GM18858 (cell line): Measurements from ENCODE around the gene TTC24.
"Not testable (repeated sequence)": the region's sequence is repeated elsewhere in the genome, so short reads cannot be mapped to it uniquely, and the experiment has no call there.

ENCODE experiments used
- ATAC-seq: cut with Tn5 transposase; IDR thresholded peaks from one replicate; pipeline ENCODE4 v1.9.1; 2021; ENCODE audit not compliant: unreplicated experiment

The TTC24 gene

DNA sequence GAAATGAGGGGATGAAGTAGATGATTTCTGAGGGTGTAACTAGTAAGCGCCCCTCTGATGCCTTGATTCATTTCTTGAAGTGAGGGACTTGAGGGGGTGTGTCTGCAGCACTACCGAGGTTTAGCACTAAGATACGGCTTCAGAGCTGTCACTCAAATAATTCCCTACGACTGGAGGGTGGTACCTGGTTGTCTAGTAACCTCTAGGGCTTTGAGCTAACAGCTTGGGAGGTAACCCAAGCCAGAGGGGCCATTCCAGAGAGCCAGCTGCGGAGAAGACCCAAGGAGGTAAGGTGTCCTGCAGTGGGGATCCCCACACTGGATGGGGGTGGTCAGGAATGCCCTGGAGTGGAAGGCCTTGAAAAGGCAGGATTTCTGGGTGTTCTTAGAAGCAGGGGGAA lies at the start of gene TTC24:
TTC24 (plus strand) TSS at position 252 of the 400 bp plus-strand sequence. CDS start 1,642 bp downstream, outside the sequence.
- no peak for ATAC-seq

DNA sequence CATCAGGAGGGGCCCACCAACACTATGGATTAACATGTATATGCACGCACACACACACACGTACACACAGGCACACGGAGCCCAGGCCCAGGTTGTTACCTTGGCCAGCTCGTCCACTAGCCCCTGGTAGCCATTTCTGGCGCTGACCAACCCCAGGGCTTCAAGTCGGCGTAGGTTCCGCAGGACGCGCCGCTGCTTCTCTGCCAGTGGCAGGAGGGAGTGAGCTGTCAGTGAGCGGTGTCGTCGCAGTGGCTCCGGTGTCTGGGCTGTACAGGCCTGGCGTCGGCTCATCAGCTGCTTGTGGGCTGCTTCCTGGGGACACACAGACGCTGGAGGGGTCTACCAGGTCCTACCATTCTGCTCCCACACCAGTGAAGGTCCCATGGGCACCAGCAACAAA lies 49.5 kb upstream of the TTC24 start:
- no peak for ATAC-seq

DNA sequence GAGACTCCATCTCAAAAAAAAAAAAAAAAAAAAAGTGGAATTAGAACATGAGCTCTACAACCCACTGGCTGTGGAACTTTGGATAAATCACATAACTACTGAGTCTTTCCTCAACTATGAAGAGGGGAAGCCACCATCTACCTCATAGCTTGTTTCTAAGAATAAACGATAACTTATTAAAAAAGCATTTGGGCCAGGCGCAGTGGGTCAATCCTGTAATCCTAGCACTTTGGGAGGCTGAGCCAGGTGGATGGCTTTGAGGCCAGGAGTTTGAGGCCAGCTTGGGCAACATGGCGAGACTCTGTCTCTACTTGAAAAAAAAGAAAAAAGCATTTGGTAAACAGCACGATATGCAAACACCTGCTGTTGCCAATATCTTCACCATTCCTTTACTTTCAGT lies 47.1 kb upstream of the TTC24 start:
- ATAC-seq = no peak

DNA sequence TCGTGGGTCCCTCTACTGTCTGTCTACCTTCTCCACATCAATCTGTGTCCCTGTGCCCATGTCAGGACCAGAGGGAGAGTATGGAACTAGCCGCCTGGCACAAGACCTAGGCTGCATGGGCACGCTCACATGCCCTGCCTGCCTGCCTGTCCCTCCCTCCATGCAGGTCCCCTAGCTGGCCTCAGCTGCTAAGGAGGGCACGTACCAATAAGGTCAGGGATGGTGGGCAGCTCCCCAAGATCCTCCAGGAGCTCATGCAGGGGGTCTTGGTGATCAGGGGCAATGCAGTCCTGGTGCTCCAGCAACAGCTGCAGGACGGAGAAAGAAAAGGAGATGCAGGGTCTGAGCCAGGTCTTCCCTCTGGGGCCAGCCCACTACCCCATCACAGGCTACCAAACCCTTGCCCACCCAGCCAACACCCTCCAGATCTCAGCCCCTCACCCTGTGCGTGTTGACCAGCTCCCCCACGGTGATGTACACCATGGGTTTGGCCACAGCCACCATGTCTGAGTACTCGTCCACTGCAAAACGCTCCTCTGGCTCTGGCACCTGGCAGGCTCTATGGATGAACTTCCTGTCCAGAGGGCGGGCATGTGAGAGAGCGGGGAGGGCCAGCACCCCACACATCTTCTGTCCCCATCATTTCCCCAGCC lies 45.8 kb upstream of the TTC24 start:
- ATAC-seq = no peak

DNA sequence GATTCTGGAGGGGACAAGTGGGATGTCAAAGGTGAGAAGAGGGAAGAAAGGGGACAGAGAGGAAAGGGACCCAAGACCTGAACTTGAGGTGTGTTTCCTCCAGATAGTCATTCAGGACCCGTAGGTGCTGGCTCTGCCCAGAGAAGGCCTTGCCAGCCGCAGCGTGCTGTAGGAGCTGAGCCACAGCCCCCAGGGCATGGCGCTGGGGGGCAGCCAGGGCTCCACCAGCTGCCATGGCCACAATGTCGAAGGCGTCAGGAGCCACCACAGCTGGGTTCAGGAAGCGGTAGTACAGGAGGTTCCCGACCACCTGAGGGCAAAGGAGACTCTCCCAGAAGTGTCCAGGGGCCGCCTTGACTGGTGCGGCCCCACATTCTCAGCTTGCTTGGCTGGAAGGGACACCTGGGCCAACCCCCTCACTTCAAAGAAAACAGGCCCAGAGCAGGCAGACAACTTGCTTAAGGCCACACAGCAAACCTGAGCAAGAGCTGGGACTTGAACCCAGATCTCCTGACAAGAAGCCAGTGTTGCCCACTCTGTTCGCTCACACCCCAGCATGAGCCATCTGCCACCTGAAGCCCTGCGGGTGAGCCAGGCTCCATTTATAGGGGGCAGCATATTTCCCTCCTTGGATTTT lies 45.0 kb upstream of the TTC24 start:
- ATAC-seq = no peak

DNA sequence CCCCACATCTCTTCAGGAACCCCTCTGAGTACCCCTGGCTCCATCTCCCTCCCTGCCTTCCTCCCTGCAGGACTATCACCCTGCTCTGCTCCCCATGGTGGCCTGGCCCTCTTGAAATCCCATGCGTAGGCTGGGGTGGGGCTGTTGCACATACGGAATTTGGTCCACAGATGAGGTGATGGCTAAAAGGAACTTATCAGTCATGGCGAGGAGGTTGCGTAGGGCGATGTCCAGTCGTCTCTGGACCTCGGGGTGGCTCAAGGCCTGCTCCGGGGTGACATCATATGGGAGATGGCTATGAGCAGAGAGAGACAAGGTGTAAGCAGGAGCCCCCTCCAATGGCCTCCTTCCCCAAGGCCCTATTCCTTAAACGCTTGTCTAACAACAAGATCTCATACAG lies 42.5 kb upstream of the TTC24 start:
- no peak for ATAC-seq

DNA sequence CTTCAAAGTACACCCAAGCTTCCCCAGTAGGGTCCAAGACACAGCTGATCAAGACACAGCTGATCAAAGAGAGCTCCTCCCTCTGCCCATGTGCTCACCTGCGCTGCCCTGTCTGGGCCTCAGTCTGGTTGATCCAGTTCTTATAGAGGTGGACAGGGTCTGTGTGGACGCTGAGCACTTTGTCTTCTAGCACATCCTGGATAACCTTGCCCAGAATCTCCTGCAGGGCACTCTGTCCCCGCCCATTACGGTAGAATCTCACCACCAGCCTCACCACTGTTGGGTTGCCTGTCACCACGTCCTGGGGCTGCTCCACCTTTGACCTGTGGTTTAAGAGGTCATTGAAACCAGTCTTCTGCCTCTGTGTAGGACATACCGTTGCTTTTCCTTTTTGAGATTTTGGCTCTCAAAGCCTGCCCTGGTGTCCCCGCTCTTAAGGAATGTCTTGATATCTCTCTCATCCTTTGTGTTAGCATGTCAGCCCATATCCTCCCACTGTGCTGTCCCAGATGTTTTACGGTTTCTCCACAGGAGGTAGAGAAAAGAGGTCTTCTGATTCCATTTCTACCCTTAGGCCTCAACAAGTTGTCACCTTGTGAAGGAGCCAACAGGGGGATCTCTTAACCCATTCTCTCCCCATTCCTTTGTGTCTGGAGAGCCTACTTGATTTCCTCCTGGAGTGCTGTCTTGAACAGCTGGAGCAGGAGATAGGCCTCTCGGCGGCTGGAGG lies 40.6 kb upstream of the TTC24 start:
- ATAC-seq = no peak

DNA sequence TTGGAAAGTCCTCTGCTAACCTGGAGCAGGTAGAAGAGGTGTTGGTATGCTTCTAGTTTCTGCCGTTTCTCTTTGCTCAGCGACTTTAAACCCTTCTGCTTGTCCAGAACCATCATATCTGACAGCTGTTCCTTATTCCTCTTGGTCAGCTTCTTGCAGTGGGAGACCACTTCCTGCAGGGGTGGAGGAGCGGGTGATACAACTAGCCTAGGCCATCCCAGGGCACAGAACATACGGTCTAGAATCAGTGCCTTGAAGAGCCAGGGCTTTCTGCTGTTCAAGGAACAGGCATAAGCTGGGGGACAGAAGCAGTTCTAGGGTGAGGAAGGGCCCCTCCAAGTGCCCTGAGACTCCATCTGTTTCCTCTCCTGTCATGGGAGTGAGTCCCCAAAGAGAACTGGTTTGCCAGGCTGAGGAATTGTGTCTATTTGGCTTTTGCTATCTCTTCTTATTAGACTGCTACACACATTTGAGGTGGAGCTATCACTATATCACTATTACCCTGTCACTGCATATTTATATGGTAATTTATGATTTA lies 39.6 kb upstream of the TTC24 start:
- ATAC-seq = no peak

DNA sequence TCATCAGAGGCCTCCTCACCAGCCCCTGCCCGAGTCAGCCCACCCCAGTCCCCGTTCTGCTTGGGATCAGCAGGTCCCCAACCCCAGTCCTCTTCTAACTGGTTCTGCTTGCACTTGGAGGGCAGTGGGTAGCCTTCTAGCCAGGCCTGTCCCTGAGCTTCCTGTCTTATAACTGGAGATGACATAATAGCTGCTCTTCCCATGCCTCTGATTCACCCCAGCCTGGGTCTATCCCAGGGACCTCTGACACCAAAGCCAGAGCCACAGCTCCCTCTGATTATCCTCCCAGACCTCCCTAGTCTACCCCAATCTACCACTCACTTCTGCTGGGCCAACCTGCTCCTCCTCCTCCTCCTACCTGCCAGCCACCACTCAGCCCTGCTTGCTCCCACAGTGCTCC lies 38.6 kb upstream of the TTC24 start:
- ATAC-seq = no peak

DNA sequence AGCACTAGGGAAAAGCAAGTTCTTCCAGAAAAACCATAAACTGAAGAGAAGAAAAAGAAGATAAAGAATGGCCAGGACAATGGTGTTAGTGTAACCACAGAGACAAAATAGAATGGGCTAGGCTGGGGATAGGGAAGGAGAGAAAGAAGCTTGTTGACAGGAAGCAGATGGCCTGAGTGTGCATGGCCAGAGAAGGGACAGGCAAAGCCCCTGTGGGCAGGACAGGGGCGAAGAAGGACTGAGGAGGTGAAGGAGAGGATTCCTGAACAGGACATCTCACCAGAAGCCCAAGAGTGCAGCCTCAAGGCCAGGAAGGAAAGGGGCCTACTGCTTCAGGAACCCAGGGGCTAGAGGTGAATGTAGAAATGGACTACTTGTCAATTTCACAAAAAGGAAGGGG lies 36.5 kb upstream of the TTC24 start:
- no peak for ATAC-seq

DNA sequence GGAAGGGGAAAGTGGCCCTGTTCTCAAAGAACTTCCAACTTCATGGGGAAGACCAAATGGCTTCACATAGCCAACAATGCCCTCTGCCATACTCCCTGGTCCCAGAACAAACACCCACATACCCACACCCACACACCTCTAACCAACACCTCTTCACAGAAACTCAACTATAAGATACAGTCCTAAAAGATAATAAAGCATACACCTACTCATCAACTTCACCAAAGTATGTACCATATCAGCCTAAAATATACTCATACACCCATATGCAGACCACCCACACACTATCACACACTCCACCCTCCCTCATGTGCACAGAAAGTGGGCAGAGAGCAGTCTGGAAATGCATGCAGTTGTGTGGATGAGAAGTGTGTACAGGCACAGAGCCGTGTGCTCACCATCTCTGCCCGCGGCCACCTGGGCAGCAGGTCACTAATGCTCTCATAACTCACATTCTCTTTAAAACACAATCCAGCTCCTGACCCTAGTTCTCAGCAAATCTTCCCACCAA lies 34.9 kb upstream of the TTC24 start:
- no peak for ATAC-seq

DNA sequence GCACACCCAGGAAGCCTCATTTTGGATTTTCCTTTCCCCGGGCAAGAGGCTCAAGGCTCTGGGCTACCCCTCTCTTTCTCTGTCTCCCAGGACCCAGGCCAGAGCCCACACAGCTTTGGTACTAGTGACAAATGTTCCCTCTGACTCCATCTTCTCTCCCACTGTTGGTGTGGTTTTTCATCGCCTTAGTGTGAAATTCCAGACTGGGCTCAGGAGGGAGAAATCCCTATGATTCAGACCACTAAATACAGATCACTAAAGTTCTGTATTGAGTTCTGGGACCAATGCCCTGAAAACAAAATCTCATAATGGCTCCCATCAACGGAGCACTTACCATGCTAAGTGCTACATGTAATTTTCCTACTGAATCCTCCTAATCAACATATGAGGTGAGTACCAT lies 33.3 kb upstream of the TTC24 start:
- ATAC-seq = no peak

DNA sequence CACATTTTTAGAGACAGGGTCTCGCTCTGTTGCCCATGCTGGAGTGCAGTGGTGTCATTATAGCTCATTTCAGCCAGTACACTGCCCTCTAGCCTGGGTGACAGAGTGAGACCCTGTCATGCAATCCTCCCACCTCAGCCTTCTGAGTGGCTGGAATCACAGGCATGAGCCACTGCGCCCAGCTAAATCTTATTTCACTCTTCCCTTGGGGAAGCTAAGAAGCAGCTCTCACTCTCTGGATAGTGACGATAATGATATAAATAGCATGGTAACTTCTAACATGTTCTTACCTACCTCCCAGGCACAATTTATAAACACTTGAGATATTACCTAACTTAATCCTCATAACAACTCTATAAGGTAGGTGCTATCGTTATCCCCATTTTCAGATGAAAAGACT lies 32.1 kb upstream of the TTC24 start:
- no peak for ATAC-seq

DNA sequence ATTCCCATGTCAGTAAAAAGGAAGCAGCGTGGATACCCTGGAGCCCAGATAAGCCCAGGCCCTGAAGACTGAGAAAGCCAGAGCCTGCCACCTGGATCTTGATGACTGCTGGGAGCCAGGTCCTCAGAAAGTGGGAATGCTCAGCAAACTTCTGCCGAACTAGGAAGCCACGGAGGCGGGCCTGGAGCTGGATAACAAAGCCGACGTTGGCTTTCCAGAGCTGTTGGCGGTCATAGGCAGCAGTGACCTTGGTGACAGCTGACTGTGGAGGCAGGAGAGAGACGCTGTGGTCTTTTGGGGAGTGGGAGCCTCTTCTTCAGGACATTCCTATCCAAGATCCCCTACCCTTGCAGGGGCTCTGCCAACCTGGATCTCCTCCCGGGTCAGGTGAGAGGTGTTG lies 31.5 kb upstream of the TTC24 start:
- no peak for ATAC-seq

DNA sequence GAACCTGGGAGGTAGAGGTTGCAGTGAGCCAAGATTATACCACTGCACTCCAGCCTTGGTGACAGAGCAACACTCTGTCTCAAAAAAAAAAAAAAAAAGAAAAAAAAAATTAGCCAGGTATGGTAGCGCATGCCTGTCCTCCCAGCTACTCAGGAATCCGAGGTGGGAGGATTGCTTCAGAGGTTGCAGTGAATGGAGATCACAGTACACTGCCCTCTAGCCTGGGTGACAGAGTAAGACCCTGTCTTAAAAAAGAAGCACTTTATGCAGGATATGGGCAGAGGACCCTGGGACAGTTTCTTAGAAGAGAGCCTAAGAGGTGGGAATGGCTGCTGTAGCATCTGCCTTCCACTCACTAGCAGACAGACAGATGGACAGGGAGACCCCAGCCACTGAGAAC lies 30.1 kb upstream of the TTC24 start:
- ATAC-seq = no peak

DNA sequence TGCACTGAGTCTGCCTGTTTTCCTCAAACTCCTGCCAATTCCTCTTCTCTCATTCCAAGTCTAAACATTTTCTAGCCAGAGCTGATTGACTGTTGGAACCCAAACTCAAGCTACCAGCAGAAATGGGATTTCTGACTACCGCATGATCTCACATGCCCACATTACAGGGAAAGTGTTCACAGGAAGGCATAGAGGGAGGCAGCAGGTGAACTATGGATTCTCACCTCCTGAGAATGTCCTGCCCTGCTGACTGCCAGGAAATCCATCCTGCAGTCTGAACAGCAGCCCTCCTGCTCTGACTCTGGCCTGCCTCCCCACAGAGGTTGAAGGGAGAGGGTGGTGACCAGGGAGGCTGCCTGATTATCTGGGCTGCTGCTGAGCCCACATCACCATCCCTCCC lies 29.7 kb upstream of the TTC24 start:
- no peak for ATAC-seq

DNA sequence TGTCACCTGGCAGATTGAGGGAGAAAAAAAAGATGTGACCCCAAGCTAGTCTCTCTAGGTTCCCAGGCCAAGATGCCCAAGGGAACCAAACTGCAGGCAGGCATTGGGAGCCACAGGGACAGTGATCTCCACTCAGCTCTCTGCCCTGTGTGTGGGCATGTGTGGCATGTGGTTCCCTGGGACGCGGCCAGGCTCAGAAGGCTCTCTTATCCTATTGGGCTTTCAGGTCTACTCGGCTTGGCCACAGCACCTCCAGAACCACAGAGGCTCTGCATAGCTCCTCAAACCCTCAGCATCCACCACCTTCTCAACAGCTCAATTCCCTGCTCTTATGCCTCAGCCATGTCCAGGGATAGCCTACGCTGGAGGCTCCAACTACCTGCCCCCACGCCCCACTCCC lies 29.2 kb upstream of the TTC24 start:
- no peak for ATAC-seq

DNA sequence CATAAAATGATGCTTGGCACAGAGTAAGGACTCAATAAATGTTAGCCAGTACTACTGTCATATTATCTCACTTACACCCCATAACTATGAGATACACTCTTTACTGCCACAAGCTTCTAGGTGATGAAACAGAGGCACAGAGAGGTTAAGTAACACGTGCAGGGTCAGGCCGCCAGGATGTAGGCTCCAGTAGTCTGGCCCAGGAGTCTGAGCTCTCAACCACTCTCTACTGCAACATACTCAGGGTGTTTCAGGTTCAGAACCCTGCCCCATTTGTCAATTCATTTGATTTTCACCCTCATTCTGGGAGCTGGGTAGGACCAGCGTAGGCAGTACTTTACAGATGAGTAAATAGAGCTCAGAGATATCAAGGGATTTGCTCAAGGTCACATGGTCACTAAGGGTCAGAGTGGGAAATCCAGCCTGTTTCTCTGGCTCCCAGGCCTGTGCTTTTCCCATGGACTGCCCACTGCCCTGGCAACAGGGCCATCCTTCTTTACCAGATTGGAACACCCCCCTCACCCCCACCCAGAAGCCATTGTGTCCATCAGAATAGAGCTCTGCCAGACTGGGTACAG lies 28.4 kb upstream of the TTC24 start:
- ATAC-seq = no peak

DNA sequence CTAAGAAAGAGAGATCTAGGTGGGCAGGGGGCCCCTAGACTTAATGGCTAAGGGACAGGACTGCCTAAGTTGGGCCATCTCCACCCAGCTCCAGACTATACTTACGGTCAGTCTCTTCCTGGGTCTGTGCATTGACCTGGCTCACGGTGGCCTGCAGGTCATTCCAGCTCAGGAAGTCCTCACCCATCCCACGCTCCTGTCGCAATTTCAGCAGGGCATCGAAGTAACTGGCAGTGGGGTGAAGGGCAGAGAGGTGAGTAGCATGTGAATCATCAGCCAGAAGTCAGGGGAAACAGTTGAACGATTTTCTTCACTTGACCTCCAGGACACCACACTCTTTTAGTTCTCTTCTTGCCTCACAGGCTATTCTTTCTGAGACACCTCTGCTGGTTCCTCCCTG lies 27.7 kb upstream of the TTC24 start:
- no peak for ATAC-seq

DNA sequence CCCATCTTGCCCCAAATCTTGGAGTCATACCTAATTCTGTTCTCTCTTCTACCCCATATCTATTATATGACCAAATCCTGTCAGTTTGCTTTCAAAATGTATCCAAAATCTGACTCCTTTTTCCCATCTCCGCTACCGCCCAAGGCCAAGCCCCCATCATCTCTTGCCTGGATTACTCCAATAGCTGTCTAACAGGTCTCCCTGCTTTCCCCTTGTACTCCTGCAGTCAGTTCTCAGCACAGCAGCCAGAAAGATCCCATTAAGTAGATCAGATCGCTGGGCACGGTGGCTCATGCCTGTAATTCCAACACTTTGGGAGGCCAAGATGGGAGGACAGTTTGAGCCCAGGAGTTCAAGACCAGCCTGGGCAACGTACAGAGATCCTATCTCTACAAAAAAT lies 27.0 kb upstream of the TTC24 start:
- no peak for ATAC-seq

DNA sequence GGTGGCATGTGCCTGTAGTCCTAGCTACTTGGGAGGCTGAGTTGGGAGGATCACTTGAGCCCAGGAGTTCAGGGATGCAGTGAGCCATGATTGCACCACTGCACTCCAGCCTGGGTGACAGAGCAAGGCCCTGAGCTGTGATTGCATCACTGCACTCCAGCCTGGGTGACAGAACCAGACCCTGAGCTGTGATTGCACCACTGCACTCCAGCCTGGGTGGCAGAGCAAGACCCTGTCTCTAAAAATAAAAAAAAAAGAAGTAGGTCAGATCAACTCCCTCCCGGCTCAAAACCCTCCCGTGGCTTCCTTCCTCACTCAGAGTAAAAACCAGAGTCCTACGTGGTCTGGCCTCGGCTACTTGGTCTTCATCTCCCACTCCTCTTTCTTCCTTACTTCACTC lies 26.6 kb upstream of the TTC24 start:
- not testable (repeated sequence) for ATAC-seq
